ENCODE data around the gene SMYD3.
"Not testable (repeated sequence)": the region's sequence is repeated elsewhere in the genome, so short reads cannot be mapped to it uniquely, and the experiment has no call there.

The SMYD3 gene

GRCh38 chr1:246074421-246074820 lies 432.7 kb downstream of the SMYD3 start:
- TF ChIP-seq CTCF (conservative IDR thresholded peaks at IDR 0.05; ENCODE audit: low read length) (no peak), EZH2phosphoT487 (IDR thresholded peaks at IDR 0.05; ENCODE audit: borderline replicate concordance) (no peak)
- Histone ChIP-seq H3K9me2 (replicated peaks; ENCODE audit: low read depth, low read length) (no peaks in the 10 kb centered on the region), H3K79me2 (ENCODE audit: insufficient read depth, low read length) (peaks cover 5% of the 10 kb centered on the region; the same call in 1 of the 2 replicates), H3K9me3 (ENCODE audit: insufficient read depth, low read depth, low read length) (0 out of 2 replicates have a peak, but pooled peaks cover 3% of the 10 kb centered on the region), H3F3A (ENCODE audit: low read depth) (peaks cover 6% of the 10 kb centered on the region), H3K4me1 (ENCODE audit: insufficient read depth, low read length, poor library complexity, severe bottlenecking) (peaks cover 64% of the 10 kb centered on the region), H4K20me1 (ENCODE audit: insufficient read depth, low read length, poor library complexity, severe bottlenecking) (no peaks in the 10 kb centered on the region), H3K4me3 (ENCODE audit: low read length, poor library complexity, severe bottlenecking) (no peak overlapping the region), H3K9ac (ENCODE audit: low read depth, low read length, poor library complexity, severe bottlenecking) (no peak overlapping the region), H3K4me2 (ENCODE audit: low read depth, low read length, poor library complexity, severe bottlenecking) (no peak overlapping the region), H2AFZ (ENCODE audit: low read length) (no peak overlapping the region), H3K36me3 (ENCODE audit: insufficient read depth, low read length) (no peaks in the 10 kb centered on the region), H3K27me3 (ENCODE audit: insufficient read depth, low read length, poor library complexity, severe bottlenecking) (no peaks in the 10 kb centered on the region)

- TF ChIP-seq CTCF (conservative IDR thresholded peaks at IDR 0.05; ENCODE audit: low read length) (no peak), EZH2phosphoT487 (IDR thresholded peaks at IDR 0.05; ENCODE audit: borderline replicate concordance) (no peak)
- Histone ChIP-seq H3K9me2 (replicated peaks; ENCODE audit: low read depth, low read length) (no peaks in the 10 kb centered on the region), H3K4me3 (ENCODE audit: low read length, poor library complexity, severe bottlenecking) (no peak overlapping the region), H3K27me3 (ENCODE audit: insufficient read depth, low read length, poor library complexity, severe bottlenecking) (no peaks in the 10 kb centered on the region), H3K4me1 (ENCODE audit: insufficient read depth, low read length, poor library complexity, severe bottlenecking) (peaks cover 61% of the 10 kb centered on the region), H2AFZ (ENCODE audit: low read length) (no peak overlapping the region), H3K4me2 (ENCODE audit: low read depth, low read length, poor library complexity, severe bottlenecking) (no peak overlapping the region), H3K36me3 (ENCODE audit: insufficient read depth, low read length) (no peaks in the 10 kb centered on the region), H4K20me1 (ENCODE audit: insufficient read depth, low read length, poor library complexity, severe bottlenecking) (no peaks in the 10 kb centered on the region), H3K9ac (ENCODE audit: low read depth, low read length, poor library complexity, severe bottlenecking) (no peak overlapping the region), H3K79me2 (ENCODE audit: insufficient read depth, low read length) (peaks cover 5% of the 10 kb centered on the region; the same call in 1 of the 2 replicates), H3F3A (ENCODE audit: low read depth) (peaks cover 4% of the 10 kb centered on the region), H3K9me3 (ENCODE audit: insufficient read depth, low read depth, low read length) (0 out of 2 replicates have a peak, but pooled peaks cover 3% of the 10 kb centered on the region)
Measured at GRCh38 chr1:246072456-246072955, 434.6 kb downstream of the SMYD3 start.

DNA sequence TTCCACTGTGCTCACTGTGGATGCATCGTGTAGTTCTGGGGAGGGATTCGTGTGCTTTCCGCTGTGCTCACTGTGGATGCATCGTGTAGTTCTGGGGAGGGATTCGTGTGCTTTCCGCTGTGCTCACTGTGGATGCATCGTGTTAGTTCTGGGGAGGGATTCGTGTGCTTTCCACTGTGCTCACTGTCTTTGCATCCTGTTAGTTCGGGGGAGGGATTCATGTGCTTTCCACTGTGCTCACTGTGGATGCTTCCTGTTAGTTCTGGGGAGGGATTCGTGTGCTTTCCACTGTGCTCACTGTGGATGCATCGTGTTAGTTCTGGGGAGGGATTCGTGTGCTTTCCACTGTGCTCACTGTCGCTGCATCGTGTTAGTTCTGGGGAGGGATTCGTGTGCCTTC lies 435.1 kb downstream of the SMYD3 start:
- not testable (repeated sequence) for H3F3A ChIP-seq (ENCODE audit: low read depth); H3K27me3 ChIP-seq (ENCODE audit: insufficient read depth, low read length, poor library complexity, severe bottlenecking); H3K4me2 ChIP-seq (ENCODE audit: low read depth, low read length, poor library complexity, severe bottlenecking); H3K79me2 ChIP-seq (ENCODE audit: insufficient read depth, low read length); H3K36me3 ChIP-seq (ENCODE audit: insufficient read depth, low read length); H3K4me3 ChIP-seq (ENCODE audit: low read length, poor library complexity, severe bottlenecking); H3K9me3 ChIP-seq (ENCODE audit: insufficient read depth, low read depth, low read length); H3K9me2 ChIP-seq (replicated peaks; ENCODE audit: low read depth, low read length); H2AFZ ChIP-seq (ENCODE audit: low read length); H4K20me1 ChIP-seq (ENCODE audit: insufficient read depth, low read length, poor library complexity, severe bottlenecking); H3K9ac ChIP-seq (ENCODE audit: low read depth, low read length, poor library complexity, severe bottlenecking)
- H3K4me1 ChIP-seq (ENCODE audit: insufficient read depth, low read length, poor library complexity, severe bottlenecking) = peaks cover 61% of the 10 kb centered on the region

DNA sequence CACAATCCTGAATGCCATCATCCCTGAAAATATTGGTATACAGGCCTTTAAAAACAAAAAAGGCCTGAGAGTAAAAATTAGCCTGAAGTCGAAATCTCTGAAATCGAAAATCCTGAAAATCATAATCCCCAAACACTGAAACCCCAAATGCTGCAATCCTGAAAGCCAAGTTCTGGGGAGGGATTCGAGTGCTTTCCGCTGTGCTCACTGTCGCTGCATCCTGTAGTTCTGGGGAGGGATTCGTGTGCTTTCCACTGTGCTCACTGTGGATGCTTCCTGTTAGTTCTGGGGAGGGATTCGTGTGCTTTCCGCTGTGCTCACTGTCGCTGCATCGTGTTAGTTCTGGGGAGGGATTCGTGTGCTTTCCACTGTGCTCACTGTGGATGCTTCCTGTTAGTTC lies 435.5 kb downstream of the SMYD3 start:
- H4K20me1 ChIP-seq (ENCODE audit: insufficient read depth, low read length, poor library complexity, severe bottlenecking); H3K4me3 ChIP-seq (ENCODE audit: low read length, poor library complexity, severe bottlenecking); H3K27me3 ChIP-seq (ENCODE audit: insufficient read depth, low read length, poor library complexity, severe bottlenecking); H2AFZ ChIP-seq (ENCODE audit: low read length); H3K4me2 ChIP-seq (ENCODE audit: low read depth, low read length, poor library complexity, severe bottlenecking); H3K9me3 ChIP-seq (ENCODE audit: insufficient read depth, low read depth, low read length); H3K79me2 ChIP-seq (ENCODE audit: insufficient read depth, low read length); H3K36me3 ChIP-seq (ENCODE audit: insufficient read depth, low read length); H3K9ac ChIP-seq (ENCODE audit: low read depth, low read length, poor library complexity, severe bottlenecking); H3K9me2 ChIP-seq (replicated peaks; ENCODE audit: low read depth, low read length): not testable (repeated sequence)
- H3F3A ChIP-seq (ENCODE audit: low read depth) = peaks cover 10% of the 10 kb centered on the region
- H3K4me1 ChIP-seq (ENCODE audit: insufficient read depth, low read length, poor library complexity, severe bottlenecking) = peaks cover 61% of the 10 kb centered on the region

Data from Loucy (cell line).